CD4-positive, alpha-beta T cell treated with Interleukin-4 for 1 hour (primary cell): ENCODE data around the gene PISD.
"Not testable (repeated sequence)": the region's sequence is repeated elsewhere in the genome, so short reads cannot be mapped to it uniquely, and the experiment has no call there.

Experiments used
- DNase-seq, 2 donors: peaks; one replicate each; pipeline ENCODE4 v3.0.0-alpha.2; 2020 to 2022

Gene PISD

DNA sequence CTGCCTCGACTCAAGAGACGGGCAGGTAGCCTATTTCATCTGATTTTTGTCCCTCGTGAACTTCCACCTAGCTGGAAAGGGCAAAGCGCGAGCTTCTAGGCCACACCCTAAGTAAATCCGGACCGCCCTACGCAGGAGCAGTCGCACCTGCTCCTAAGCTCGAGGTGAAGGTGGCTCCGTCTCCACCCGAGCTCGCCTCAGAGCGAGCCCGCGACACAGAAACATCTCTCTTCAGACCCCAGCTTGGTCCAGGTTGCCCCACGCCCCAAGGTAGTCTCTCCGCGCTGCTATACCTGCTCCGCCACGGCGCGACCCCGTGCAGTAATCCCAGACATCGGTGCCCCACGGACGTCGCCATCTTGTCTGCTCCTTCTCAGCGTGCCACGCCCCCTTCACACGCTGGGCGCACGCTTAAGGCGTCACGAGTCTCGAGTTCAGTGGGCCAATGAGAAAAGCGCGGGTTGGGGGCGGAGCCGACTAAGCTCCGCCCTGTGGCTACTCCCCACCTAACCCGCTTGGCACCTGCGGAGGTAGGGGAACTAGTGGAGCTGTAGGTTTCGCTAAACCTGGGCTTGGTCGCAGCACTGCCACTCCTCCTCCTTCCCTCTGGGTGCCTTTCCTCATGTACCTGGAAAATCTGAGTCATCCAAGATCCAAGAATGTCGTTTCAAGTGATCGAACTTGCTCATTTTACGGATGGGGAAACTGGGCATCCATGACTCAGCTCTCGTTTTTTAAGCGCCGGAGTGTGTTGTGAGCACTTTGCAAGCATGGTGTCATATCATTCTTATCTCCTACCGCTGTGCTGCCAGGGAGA is at the start of gene PISD:
TSS of gene PISD (minus strand) at position 365 of the 817 bp plus-strand sequence. CDS start at position 358, 7 bp downstream.
- peak; percentile 96 to 97 for DNase-seq

DNA sequence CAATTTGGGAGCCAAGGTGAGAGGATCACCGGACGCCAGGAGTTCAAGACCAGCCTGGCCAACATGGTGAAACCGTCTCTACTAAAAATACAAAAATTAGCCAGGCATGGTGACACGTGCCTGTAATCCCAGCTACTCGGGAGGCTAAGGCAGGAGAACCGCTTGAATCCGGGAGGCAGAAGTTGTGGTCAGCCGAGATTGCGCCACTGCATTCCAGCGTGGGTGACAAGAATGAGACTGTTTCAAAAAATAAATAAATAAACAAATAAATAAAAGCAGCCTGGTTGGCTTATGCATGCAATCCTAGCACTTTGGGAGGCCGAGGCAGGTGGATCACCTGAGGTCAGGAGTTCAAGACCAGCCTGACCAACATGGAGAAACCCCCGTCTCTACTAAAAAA is 49.2 kb upstream of the PISD start:
- DNase-seq: not testable (repeated sequence)

DNA sequence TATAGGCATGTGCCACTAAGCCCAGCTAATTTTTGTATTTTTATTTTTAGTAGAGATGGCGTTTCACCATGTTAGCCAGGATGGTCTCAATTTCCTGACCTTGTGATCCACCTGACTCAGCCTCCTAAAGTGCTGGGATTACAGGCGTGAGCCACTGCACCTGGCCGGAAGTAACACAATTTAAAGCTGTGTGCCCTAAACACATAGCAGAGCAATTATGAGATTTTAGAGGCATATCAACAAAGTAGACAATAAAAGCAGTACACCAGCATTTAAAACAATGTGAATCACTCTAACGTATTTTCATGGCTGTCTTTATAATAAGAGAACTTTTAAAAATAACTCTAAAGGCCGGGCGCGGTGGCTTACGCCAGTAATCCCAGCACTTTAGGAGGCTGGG is 45.5 kb upstream of the PISD start:
- DNase-seq: no peak

DNA sequence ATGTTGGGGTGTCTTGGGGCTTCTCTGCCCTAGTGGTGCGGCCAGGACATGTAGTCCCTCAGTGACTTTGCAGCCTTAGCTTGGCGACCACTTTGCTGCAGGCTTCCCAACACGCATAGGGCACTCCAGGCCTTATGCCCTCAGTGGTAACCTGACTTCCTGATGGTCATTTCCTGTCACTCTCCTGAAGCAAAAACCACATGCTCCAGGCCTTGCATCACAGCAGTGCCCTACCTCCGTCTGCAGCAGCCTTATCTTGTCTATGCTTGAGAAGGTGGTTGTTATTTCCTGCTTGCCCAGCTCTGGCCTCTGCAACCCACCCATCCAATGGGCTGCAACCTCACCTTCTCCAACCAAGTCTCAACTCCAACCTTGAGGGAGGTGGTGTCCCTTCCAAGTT is 33.4 kb upstream of the PISD start:
- DNase-seq: no peak

DNA sequence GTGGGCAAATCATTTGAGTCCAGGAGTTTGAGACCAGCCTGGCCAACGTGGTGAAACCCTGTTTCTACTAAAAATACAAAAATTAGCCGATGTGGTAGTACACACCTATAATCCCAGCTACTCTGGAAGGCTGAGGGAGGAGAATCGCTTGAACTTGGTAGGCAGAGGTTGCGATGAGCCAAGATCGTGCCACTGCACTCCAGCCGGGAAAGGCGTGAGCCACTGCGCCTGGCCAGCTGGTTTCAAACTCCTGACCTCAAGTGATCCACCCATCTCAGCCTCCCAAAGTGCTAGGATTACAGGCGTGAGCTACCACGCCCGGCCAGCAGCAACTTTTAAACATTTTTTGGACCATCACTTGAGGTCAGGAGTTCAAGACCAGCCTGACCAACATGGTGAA is 32.0 kb upstream of the PISD start:
- DNase-seq: not testable (repeated sequence)

DNA sequence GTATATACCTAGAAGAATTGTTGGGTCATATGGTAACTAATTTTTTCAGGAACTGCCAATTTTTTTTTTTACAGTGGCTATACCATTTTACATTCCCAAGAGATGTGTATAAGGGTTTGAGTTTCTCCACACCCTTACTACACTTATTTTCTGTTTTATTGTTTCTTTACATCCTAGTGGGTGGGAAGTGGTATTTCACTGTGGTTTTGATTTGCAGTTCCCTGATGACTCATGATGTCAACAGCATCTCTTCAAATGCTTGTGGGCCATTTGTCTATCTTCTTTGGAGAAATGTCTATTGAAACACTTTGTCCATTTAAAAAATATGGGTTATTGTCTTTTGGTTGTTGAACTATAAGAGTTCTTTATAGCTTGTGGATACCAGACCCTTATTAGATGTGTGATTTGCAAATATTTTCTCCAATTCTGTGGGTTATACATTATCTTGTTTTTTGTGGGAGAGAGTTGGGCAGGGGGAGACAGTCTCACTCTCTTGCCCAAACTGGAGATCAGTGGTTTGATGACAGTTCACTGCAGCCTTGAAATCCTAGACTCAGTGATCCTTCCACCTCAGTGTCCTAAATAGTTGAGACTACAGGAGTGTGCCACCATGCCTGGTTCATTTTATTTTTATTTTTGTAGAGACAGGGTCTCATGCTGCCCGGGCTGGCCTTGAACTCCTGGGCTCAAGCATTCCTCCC is 30.3 kb upstream of the PISD start:
- DNase-seq: peak in 1 of 2 donors; percentile 29

DNA sequence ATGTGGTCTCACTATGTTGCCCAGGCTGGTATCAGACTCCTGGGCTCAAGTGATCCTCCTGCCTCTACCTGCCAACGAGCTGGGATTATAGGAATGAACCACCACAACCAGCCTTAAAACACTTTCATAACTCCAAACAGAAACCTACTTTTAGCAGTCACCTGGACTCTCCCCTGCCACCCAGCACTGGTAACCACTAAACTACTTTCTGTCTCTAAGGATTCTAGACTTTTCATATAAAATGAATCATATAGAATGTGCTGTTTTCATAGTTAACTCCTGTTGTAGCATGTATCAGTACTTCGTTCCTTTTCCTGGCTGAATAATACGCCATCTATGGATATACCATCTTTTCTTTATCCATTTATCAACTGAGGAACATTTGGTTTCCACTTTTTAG is 29.4 kb upstream of the PISD start:
- DNase-seq: no peak

DNA sequence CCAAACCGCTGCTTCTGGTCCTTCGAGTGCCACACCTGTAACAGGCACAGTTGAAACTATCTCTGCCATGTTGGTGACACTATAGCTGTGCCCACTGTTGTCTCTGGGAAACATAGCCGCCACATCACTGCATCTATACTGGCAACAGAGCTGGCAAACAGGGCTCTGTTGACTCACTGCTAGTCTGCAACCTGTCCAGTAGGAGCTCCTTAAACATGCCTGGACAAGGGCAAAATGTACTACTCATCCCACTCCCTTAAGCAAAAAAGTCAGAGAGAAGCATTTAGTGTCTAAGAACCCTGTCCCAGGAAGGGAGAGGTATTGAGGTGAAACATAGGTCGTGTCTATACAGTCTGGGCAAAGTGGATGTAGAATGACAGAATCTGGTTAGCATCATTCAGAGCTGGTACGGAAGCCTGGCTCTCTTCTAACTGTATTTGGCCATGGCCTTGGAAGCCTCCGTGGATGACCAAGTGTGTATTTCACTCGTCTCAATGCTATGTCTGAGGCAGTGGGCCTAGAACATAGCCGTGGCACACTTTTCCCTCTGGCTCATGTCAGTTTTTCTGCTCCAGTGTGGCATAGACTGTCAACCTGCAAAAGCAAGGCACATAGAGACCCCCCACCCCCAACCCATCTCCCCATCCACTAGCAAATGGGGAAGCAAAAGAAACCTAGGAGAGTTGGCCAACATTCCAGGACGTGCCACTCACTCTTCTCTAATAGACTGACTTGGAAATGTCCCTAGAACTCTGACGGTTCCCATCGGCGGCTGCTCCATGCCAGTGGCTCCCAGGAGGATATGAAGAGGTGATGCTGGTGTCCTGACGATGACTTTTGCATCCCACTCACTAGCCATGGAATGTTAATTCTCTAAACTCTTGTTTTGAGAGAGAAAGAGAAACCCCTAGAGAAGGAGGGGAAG is 21.4 kb upstream of the PISD start:
- no peak for DNase-seq

DNA sequence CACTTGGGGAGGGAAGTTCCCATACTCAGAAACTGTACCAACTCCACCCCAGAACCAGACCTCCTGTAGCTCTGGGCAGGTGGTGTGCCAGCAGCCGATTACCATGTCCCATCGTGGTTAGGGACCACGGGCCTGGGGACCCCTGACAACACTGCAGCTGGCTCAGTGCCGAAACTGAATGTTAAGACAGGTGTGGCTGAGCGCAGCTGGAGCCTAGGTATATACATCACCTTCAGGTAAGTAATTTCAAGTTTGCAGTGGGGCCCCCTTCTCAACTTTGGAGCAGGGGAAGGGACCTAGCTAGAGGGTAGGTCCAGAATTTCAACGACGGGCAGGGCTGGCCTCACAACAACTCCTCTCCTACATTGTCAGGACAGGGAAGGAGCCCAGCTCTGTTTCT is 20.7 kb upstream of the PISD start:
- no peak for DNase-seq

DNA sequence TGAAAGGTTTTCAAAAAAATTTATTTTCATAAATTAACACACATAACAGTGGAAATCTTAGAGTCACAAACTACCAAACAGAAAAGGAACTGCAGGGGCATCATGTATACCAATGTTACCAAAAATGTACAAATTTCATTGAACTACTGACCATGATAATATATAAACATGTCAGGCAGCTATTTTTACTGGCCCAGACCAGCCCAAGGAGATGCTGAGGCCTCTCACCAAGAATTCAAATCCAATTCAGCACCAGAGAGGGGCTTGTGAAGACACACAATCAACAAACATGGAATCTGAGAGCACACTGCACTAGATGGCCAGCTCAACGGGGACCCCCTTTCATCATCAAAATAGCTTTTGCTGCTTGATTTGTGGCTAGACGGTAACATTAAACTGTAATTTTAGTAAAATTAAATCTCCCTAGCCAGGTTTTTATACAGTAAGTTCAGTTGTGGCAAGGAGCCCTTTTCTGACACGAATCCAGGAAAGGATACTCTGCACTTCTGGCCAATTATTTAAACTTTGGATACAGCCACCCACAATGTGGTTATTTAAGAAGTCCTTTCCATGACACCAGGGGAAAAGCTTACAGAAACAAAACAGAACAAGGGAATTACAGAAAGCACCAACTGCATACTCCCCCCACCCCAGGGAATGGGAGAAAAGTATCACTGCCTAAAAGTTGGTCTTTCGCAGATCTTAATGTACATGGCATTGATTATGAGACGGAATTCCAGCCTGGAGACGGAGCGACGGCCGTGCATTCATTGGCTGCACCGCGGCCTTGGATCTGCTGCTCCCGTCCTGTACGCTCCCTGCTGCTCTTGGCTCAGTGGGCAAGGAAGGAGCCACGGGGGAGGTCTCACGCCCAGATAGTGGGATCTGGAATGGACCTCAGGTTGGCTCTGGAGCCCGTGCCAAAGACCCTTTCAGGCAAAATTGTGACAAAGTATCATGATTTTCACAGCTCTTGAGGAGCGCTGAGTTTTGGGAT is 19.6 kb upstream of the PISD start:
- no peak for DNase-seq

DNA sequence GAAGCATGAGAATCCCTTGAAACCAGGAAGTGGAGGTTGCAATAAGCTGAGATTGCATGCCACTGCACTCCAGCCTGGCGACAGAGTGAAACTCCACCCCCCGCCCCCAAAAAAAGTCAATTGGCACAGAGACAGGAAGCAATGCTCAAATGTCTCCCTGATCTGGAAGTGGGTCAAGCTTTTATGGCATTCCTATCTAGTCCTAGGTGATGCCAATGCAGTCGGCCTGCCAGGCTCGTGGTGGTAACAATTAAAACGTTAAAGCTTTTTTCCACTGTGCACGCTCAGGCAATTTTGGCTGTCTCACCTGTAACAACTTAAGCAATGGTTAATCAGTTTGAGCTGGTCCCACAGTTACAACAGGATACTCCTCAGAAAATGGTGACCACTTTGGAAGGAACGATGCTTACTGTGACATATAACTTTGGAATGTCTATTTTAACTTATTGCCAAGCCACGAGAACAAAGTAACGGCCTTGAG is 18.9 kb upstream of the PISD start:
- no peak for DNase-seq

DNA sequence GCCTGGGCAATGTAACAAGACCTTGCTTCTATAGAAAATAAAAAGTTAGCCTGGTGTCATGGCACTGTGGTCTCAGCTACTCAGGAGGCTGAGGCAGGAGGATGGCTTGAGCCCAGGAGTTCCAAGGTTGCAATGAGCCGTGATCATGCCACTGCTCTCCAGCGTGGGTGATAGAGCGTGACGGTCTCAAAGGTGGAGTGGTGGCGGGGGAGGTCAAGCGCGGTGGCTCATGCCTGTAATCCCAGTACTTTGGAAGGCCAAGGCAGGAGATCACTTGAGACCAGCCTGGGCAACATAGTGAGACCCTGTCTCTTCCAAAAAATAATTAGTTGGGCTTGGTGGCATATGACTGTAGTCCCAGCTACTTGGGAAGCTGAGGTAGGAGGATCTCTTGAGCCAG is 16.7 kb upstream of the PISD start:
- DNase-seq: no peak

DNA sequence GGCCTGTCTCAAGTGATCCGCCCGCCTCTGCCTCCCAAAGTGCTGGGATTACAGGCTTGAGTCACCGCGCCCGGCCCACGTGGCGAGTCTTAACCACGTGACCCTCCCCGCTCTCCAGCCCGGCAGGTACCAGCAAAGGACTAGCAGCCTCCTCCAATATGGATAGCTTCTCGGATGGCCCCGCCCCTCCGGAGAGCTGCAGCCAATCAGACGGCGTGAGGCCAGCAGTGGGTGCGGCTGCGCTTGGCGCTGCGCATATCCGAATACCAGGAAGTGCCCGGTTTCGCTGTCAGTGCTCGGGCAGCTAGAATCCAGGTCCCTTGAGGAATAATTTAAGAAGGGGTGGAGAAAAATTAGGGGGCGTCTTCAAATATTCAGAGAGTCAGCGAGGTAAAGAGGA is 14.7 kb upstream of the PISD start:
- DNase-seq: peak; percentile 96

DNA sequence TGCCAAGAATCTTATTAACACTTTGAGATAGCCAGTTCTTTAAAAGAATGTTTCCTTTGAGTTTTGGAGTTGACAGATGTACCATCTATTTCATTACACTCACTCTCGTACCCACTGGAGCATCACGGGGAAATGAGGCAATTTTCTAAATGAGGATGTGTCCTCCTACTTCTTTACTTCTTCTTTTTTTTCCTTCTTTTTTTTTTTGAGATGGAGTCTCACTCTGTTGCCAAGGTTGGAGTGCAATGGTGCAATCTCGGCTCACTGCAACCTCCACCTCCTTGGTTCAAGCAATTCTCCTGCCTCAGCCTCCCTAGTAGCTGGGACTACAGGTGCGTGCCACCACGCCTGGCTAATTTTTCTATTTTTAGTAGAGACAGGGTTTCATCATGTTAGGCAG is 12.2 kb upstream of the PISD start:
- DNase-seq: peak in 1 of 2 donors; percentile 16

DNA sequence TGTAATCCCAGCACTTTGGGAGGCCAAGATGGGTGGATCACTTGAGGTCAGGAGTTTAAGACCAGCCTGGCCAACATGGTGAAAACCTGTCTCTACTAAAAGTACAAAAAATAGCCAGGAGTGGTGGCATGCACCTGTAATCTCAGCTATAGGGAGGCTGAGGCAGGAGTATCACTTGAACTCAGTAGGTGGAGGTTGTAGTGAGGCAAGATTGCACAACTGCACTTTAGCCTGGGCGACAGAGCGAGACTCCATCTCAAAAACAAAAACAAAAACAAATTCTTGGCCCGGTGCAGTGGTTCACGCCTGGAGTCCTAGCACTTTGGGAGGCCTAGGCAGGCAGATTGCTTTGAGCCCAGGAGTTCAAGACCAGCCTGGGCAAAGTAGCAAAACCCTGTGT is 6.8 kb upstream of the PISD start:
- DNase-seq: not testable (repeated sequence)

DNA sequence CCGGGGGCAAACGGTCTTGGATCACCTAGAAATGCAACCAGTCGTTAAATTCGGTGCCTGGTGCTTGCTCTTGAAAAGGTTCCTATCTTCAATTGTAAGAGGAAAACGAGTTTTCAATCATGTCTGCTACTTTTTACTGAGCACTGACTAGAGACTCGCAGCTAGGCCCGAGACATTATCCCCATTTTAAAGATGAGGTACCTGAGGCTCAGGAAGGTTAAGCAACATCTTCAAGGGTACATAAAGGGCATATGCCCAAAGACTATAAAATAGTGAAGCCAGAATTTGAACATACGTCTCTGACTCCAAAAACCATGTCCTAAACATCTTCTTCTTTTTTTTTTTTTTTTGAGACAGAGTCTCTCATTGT is 638 bp upstream of the PISD start:
- DNase-seq: no peak

DNA sequence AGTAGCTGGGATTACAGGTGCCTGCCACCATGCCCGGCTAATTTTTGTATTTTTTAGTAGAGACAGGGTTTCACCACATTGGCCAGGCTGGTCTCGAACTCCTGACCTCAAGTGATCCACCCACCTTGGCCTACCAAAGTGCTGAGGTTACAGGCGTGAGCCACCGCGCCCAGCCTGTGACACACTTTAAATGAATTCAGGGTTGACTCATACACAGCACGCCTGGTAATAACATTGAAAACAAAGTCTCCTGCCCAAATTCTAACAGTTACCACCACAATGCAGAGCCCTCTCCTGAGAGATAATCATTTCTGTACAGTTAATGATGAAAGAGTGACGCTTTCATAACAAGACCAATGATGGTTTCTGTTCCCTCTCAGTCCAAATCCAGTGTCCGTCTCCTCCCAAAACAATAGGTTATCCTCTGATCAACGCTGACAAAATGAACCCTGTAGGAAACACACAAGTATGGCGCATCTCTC is 1.1 kb downstream of the PISD start:
- DNase-seq: peak in 1 of 2 donors; percentile 29

DNA sequence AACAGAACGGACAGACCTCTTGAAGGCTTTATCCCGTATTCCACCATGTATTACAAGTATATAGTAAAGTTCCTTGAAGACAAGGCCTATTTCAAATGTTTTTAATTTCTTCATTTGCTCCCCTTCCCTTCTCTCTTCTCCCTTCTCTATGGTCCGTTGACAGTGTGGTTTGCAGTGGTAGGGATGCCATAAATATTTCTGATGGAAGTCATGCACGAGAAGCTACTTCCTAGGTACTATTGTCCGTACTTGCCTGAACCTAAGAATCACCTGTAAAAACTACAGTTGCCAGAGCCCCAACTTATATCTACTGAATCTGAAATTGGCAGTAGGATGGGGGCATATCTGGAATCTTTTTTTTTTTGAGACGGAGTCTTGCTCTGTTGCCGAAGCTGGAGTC is 2.8 kb downstream of the PISD start:
- DNase-seq: no peak

DNA sequence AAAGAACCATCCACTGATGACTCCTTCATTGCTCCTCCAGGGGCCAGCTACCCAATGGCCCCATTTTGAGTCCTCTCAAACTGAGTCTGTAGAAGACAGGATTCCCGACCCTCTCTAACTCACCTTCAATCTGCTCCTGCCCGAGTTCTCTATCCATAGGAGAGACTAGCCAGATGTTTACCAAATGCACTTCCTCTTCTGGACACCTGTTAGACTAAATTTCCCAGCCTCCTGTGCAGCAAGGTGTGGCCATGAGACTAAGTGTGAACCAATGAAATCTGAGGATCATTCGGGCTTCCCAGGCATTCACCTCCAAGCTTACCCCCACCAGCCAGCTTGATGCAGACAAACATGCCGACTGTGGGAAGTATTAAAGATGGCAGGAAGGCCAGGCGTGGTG is 7.6 kb downstream of the PISD start:
- no peak for DNase-seq

DNA sequence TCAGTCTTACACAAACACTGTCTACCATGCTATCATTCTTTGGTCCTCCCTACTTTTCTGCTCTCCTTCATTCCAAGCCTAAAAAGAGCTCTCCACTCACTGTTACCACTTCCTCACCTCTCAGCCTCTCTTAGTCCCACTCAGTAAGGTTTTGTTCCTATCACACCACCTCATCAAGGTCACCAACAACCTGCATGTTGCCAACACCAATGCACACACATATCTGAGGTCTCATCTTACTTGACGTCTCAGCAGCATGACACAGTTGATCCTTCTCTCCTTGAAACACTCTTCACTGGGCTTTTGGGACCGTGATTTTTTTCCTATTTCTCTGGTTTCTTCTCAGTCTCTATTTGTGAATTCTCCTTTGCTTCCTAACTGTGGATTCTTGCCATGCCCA is 8.1 kb downstream of the PISD start:
- no peak for DNase-seq

DNA sequence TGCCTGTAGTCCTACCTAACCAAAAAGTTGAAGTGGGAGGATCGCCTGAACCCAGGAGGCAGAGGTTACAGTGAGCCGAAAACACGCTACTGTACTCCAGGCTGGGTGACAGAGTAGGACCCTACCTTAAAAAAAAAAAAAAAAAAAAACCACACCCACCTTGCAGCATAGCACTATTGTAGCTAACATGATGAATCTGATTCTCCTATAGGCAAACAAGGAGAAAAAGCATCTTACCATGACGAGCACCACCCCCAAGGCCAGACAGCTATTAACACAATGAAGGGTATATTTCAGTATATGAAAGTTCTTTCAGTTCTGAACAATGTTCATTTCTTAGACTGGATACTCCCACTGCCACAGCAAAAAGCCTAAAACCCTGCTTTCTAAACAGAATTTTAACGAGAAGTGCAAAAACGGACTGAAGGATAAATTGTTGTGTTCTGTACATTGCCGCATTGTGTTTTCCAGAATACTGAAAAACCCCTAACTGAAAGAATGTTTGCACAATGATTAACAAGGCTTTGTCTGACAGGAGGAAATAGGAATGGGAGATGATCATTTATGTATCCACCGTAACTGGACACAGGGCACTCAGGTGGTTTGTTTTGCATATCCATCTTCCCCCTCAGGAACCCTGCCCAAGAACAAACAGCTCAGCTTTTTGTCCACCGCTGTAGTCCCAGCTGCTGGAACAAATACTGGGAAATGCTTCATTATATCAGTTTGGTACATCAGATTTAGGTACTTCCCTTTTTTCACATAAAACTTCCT is 8.9 kb downstream of the PISD start:
- DNase-seq: no peak
